ENCODE measurements around the gene SLC38A3. TPM values are rescaled to one million over a fixed set of nuclear protein-coding genes. Genes with fewer than 3 reads are reported as not detected.

SLC38A3 gene
- total RNA-seq, 1 donor from 2014 or later: not detected

- DNase-seq: no peak
- Mint-ChIP-seq H3K9me3 (ENCODE audit: unreplicated experiment) (peaks cover 2% of the 10 kb centered on the region), H3K4me1 (ENCODE audit: low read depth, unreplicated experiment) (peaks cover 2% of the 10 kb centered on the region), H3K27ac (ENCODE audit: unreplicated experiment) (no peak overlapping the region), H3K27me3 (ENCODE audit: unreplicated experiment) (peaks cover 9% of the 10 kb centered on the region), H3K4me3 (ENCODE audit: unreplicated experiment) (no peak overlapping the region), H3K36me3 (ENCODE audit: unreplicated experiment) (no peaks in the 10 kb centered on the region)
- TF ChIP-seq CTCF (IDR thresholded peaks at IDR 0.05; ENCODE audit: partially characterized antibody, unreplicated experiment): no peak
These were observed 25.4 kb upstream of the SLC38A3 start for GRCh38 chr3:50179710-50180109.

DNA sequence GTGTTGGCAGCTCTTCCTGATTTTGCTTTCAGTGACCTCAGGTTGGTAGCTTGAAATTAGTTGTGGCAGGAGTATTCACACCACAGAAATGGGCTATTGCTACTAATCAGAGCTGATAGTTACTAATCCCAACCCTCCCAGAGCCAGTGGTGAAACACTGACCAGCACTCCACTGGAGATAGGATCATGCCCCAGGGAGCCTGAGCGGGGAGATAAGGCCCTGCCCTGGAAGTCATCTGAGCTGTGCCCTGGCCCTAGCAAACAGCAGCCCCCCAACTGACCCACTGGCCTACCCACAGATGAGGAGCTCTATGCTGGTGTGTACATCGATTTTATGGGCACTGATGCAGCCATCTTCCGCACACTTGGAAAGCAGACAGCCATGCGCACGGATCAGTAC, 23.1 kb upstream of the SLC38A3 start:
- no peak overlapping the region for H3K4me3 Mint-ChIP-seq (ENCODE audit: unreplicated experiment)
- H3K4me1 Mint-ChIP-seq (ENCODE audit: low read depth, unreplicated experiment): peaks cover 2% of the 10 kb centered on the region
- no peak overlapping the region for H3K27ac Mint-ChIP-seq (ENCODE audit: unreplicated experiment)
- TF ChIP-seq CTCF (IDR thresholded peaks at IDR 0.05; ENCODE audit: partially characterized antibody, unreplicated experiment): no peak
- peaks cover 9% of the 10 kb centered on the region for H3K27me3 Mint-ChIP-seq (ENCODE audit: unreplicated experiment)
- peaks cover 2% of the 10 kb centered on the region for H3K9me3 Mint-ChIP-seq (ENCODE audit: unreplicated experiment)
- DNase-seq: no peak
- H3K36me3 Mint-ChIP-seq (ENCODE audit: unreplicated experiment): no peaks in the 10 kb centered on the region

DNA sequence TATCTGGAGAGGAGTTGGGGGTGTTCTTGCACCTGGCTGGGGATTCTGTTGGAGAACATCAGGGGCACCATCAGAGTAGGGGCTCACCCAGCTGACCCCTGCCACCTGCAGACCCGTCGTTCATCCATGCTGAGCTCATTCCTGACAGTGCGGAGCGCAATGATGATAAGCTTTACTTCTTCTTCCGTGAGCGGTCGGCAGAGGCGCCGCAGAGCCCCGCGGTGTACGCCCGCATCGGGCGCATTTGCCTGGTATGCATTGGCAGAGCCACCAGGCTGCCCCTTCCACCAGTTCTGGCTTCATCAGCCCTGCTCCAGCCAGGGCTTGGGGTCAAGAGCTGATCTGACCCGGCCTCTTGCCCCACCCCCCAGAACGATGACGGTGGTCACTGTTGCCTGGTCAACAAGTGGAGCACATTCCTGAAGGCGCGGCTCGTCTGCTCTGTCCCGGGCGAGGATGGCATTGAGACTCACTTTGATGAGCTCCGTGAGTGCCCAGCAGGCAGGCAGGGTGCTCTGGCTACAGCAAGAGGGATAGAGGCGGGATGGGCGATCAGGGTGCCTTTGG, 22.5 kb upstream of the SLC38A3 start:
- Mint-ChIP-seq H3K4me1 (ENCODE audit: low read depth, unreplicated experiment) (peaks cover 2% of the 10 kb centered on the region), H3K9me3 (ENCODE audit: unreplicated experiment) (peaks cover 2% of the 10 kb centered on the region), H3K4me3 (ENCODE audit: unreplicated experiment) (no peak overlapping the region), H3K27me3 (ENCODE audit: unreplicated experiment) (peaks cover 9% of the 10 kb centered on the region), H3K36me3 (ENCODE audit: unreplicated experiment) (no peaks in the 10 kb centered on the region), H3K27ac (ENCODE audit: unreplicated experiment) (no peak overlapping the region)
- TF ChIP-seq CTCF (IDR thresholded peaks at IDR 0.05; ENCODE audit: partially characterized antibody, unreplicated experiment): no peak
- no peak for DNase-seq

- H3K4me1 Mint-ChIP-seq (ENCODE audit: low read depth, unreplicated experiment): peaks cover 2% of the 10 kb centered on the region
- no peaks in the 10 kb centered on the region for H3K36me3 Mint-ChIP-seq (ENCODE audit: unreplicated experiment)
- H3K27me3 Mint-ChIP-seq (ENCODE audit: unreplicated experiment): peaks cover 9% of the 10 kb centered on the region
- H3K27ac Mint-ChIP-seq (ENCODE audit: unreplicated experiment): no peak overlapping the region
- DNase-seq: no peak
- no peak overlapping the region for H3K4me3 Mint-ChIP-seq (ENCODE audit: unreplicated experiment)
- TF ChIP-seq CTCF (IDR thresholded peaks at IDR 0.05; ENCODE audit: partially characterized antibody, unreplicated experiment): no peak
- peaks cover 2% of the 10 kb centered on the region for H3K9me3 Mint-ChIP-seq (ENCODE audit: unreplicated experiment)
These were observed 21.3 kb upstream of the SLC38A3 start for GRCh38 chr3:50183755-50184154.

- H3K27me3 Mint-ChIP-seq (ENCODE audit: unreplicated experiment): peaks cover 9% of the 10 kb centered on the region
- no peak for TF ChIP-seq CTCF (IDR thresholded peaks at IDR 0.05; ENCODE audit: partially characterized antibody, unreplicated experiment)
- peaks cover 2% of the 10 kb centered on the region for H3K9me3 Mint-ChIP-seq (ENCODE audit: unreplicated experiment)
- H3K27ac Mint-ChIP-seq (ENCODE audit: unreplicated experiment): no peak overlapping the region
- DNase-seq: no peak
- H3K4me3 Mint-ChIP-seq (ENCODE audit: unreplicated experiment): no peak overlapping the region
- peaks cover 2% of the 10 kb centered on the region for H3K4me1 Mint-ChIP-seq (ENCODE audit: low read depth, unreplicated experiment)
- H3K36me3 Mint-ChIP-seq (ENCODE audit: unreplicated experiment): no peaks in the 10 kb centered on the region
These were observed 20.7 kb upstream of the SLC38A3 start for GRCh38 chr3:50184242-50184978.
